Activated T-helper 9 cell treated with anti-CD3 and anti-CD28 coated beads, Interleukin-2, amount 50 U/mL, for 16 hours (primary cell): ENCODE measurements around the gene ACSL6.

Experiments
- DNase-seq: peaks from one replicate; pipeline ENCODE4 v3.0.0-alpha.2; 2020; ENCODE audit warnings: low read depth

The ACSL6 gene

GRCh38 chr5:131979816-131980215 is 31.6 kb downstream of the ACSL6 start:
- no peak for DNase-seq

- DNase-seq = no peak
Observed at GRCh38 chr5:131977212-131977604, 34.2 kb downstream of the ACSL6 start.

- no peak for DNase-seq
Observed at GRCh38 chr5:131976414-131977211, 34.8 kb downstream of the ACSL6 start.

GRCh38 chr5:131974956-131975726 is 36.3 kb downstream of the ACSL6 start:
- no peak for DNase-seq

- no peak for DNase-seq
Observed at GRCh38 chr5:131974622-131974955, 36.9 kb downstream of the ACSL6 start.

- DNase-seq = no peak
Observed at GRCh38 chr5:131974016-131974415, 37.4 kb downstream of the ACSL6 start.

- no peak for DNase-seq
Observed at GRCh38 chr5:131973089-131973712, 38.3 kb downstream of the ACSL6 start.

- DNase-seq = no peak
Observed at GRCh38 chr5:131968396-131968954, 43.0 kb downstream of the ACSL6 start.

- DNase-seq = no peak
Observed at GRCh38 chr5:131966551-131966950, 44.9 kb downstream of the ACSL6 start.

- no peak for DNase-seq
Observed at GRCh38 chr5:131965826-131966415, 45.5 kb downstream of the ACSL6 start.

- no peak for DNase-seq
Observed at GRCh38 chr5:131959906-131960305, 51.6 kb downstream of the ACSL6 start.

- no peak for DNase-seq
Observed at GRCh38 chr5:131959136-131959535, 52.3 kb downstream of the ACSL6 start.

GRCh38 chr5:131957721-131958441 is 53.6 kb downstream of the ACSL6 start:
- DNase-seq = no peak

GRCh38 chr5:131953969-131954368 is 57.5 kb downstream of the ACSL6 start:
- DNase-seq = no peak

- DNase-seq = no peak
Observed at GRCh38 chr5:131952301-131952857, 59.1 kb downstream of the ACSL6 start.

- no peak for DNase-seq
Observed at GRCh38 chr5:131950706-131951105, 60.8 kb downstream of the ACSL6 start.

- DNase-seq = no peak
Observed at GRCh38 chr5:131947445-131947844, 64.0 kb downstream of the ACSL6 start.

GRCh38 chr5:131945551-131946168 is 65.8 kb downstream of the ACSL6 start, which contains the start of gene MEIKIN:
Gene MEIKIN, minus strand, starts transcription at chr5:131945663. Its CDS starts 158 bp downstream, at chr5:131945505.
- no peak for DNase-seq

- DNase-seq = no peak
Observed at GRCh38 chr5:131944702-131945550, 66.5 kb downstream of the ACSL6 start.

- no peak for DNase-seq
Observed at GRCh38 chr5:131943916-131944315, 67.5 kb downstream of the ACSL6 start.
